Gastroesophageal sphincter (tissue), 3 donors: ENCODE data around the gene AKAP6.

Experiments
- CTCF ChIP-seq, 4 experiments: fragments of 200-600 bp in 2 of 4; fragments of 450-650 bp in 2 of 4; sonication (generic) in 1 of 4; IDR thresholded peaks; one replicate each; pipeline ENCODE4 v1.5.1; 2017 to 2019; ENCODE audit warnings: antibody characterized with exemption in 4 of 4, mild to moderate bottlenecking in 2 of 4, moderate library complexity in 2 of 4
- EP300 ChIP-seq: sonication (generic); formaldehyde crosslinking; IDR thresholded peaks from one replicate; pipeline ENCODE4 v1.6.1; 2017; ENCODE audit warnings: antibody characterized with exemption, mild to moderate bottlenecking
- POLR2A ChIP-seq, 2 donors: fragments of 450-650 bp; IDR thresholded peaks; one replicate each; pipeline ENCODE4 v1.6.1; 2017; ENCODE audit warnings: antibody characterized with exemption in 2 of 2, mild to moderate bottlenecking in 2 of 2, moderate library complexity in 1 of 2
- POLR2AphosphoS5 ChIP-seq: sonication (generic); formaldehyde crosslinking; IDR thresholded peaks from one replicate; pipeline ENCODE4 v1.6.1; 2017; ENCODE audit warnings: antibody characterized with exemption

GRCh38 chr14:32588448-32589320, 259.6 kb downstream of the AKAP6 start:
- TF ChIP-seq POLR2AphosphoS5: no peak
- peak; percentile 34 to 54 (median 40) for TF ChIP-seq CTCF (IDR thresholded peaks at IDR 0.05)
- no peak for TF ChIP-seq POLR2A (IDR thresholded peaks at IDR 0.05)
- TF ChIP-seq EP300: no peak
